ENCODE results near the gene FANCF.
"Not testable (repeated sequence)": the region's sequence is repeated elsewhere in the genome, so short reads cannot be mapped to it uniquely, and the experiment has no call there.

The FANCF gene

GRCh38 chr11:22666688-22667439, 41.2 kb upstream of the FANCF start:
- peak overlapping the region; percentile 28 for H3K4me3 ChIP-seq (ENCODE audit: low read depth, low read length)
- TF ChIP-seq CTCF (IDR thresholded peaks at IDR 0.05; ENCODE audit: borderline replicate concordance, insufficient read depth, low read depth, low read length) = no peak

GRCh38 chr11:22666325-22666687, 40.7 kb upstream of the FANCF start, which contains the start of gene GAS2:
TSS of gene GAS2 (plus strand) at chr11:22666611. CDS start at chr11:22674870, 8,259 bp downstream.
- H3K4me3 ChIP-seq (ENCODE audit: low read depth, low read length) = peak within 1 kb of the TSS; percentile 28
- no peak for TF ChIP-seq CTCF (IDR thresholded peaks at IDR 0.05; ENCODE audit: borderline replicate concordance, insufficient read depth, low read depth, low read length)

GRCh38 chr11:22659783-22660182, 34.2 kb upstream of the FANCF start:
- H3K4me3 ChIP-seq (ENCODE audit: low read depth, low read length) = no peak overlapping the region
- no peak for TF ChIP-seq CTCF (IDR thresholded peaks at IDR 0.05; ENCODE audit: borderline replicate concordance, insufficient read depth, low read depth, low read length)

GRCh38 chr11:22657101-22657694, 31.6 kb upstream of the FANCF start:
- H3K4me3 ChIP-seq (ENCODE audit: low read depth, low read length) = no peak overlapping the region
- no peak for TF ChIP-seq CTCF (IDR thresholded peaks at IDR 0.05; ENCODE audit: borderline replicate concordance, insufficient read depth, low read depth, low read length)

- TF ChIP-seq CTCF (IDR thresholded peaks at IDR 0.05; ENCODE audit: borderline replicate concordance, insufficient read depth, low read depth, low read length) = no peak
- no peak overlapping the region for H3K4me3 ChIP-seq (ENCODE audit: low read depth, low read length)
Measured at GRCh38 chr11:22656130-22656529, 30.5 kb upstream of the FANCF start.

- H3K4me3 ChIP-seq (ENCODE audit: low read depth, low read length) = not testable (repeated sequence)
Measured at GRCh38 chr11:22652346-22652745, 26.7 kb upstream of the FANCF start.

GRCh38 chr11:22641559-22641958, 15.9 kb upstream of the FANCF start:
- H3K4me3 ChIP-seq (ENCODE audit: low read depth, low read length) = no peak overlapping the region
- no peak for TF ChIP-seq CTCF (IDR thresholded peaks at IDR 0.05; ENCODE audit: borderline replicate concordance, insufficient read depth, low read depth, low read length)

Data from GM12875 (cell line).